PC-3 (cell line): ENCODE measurements around the gene MMP24OS.

ENCODE experiments used
- EZH2 ChIP-seq: fragments of 300-600 bp; sonication (generic); IDR thresholded peaks from one replicate; pipeline ENCODE4 v1.6.1; 2017; ENCODE audit warnings: antibody characterized with exemption, mild to moderate bottlenecking, low read length; ENCODE audit not compliant: unreplicated experiment
- TF ChIP-seq, protein P1 (sequence below): fragments of 300-600 bp; sonication (generic); conservative IDR thresholded peaks from 2 replicates; pipeline ENCODE4 v1.5.1; 2017; ENCODE audit warnings: antibody characterized with exemption, low read depth, mild to moderate bottlenecking, low read length

DNA sequence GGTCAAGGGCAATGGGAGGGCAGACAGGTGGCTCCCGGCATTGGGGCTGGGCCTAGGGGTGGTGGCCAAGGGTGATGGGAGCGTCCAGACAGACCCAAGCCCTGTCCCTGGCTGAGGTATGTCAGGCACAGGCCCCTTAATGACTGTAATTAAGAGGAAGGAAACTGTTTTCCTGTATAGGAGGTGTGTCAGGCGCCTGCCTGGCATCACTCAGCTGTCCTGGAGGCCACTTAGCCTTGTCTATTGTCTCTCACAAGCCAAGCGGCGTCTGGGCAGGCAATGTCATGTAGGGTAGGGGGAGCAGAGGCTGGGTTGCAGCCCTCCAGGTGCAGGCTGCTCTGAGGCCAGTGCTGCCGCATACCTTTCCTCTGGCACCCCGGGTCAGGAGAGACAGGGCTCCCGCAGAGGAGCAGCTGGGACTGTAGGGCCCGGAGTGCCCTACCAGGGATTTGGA, 18.2 kb upstream of the MMP24OS start:
- TF ChIP-seq, protein P1, sequence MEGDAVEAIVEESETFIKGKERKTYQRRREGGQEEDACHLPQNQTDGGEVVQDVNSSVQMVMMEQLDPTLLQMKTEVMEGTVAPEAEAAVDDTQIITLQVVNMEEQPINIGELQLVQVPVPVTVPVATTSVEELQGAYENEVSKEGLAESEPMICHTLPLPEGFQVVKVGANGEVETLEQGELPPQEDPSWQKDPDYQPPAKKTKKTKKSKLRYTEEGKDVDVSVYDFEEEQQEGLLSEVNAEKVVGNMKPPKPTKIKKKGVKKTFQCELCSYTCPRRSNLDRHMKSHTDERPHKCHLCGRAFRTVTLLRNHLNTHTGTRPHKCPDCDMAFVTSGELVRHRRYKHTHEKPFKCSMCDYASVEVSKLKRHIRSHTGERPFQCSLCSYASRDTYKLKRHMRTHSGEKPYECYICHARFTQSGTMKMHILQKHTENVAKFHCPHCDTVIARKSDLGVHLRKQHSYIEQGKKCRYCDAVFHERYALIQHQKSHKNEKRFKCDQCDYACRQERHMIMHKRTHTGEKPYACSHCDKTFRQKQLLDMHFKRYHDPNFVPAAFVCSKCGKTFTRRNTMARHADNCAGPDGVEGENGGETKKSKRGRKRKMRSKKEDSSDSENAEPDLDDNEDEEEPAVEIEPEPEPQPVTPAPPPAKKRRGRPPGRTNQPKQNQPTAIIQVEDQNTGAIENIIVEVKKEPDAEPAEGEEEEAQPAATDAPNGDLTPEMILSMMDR, result no peak
- no peak for TF ChIP-seq EZH2
